Mesothelial cell of epicardium (in vitro differentiated cells): ENCODE results near the gene GULP1. TPM values are rescaled to one million over a fixed set of nuclear protein-coding genes. Genes with fewer than 3 reads are reported as not detected.

ENCODE experiments used
- DNase-seq, 2 experiments: peaks; one replicate each; pipeline ENCODE4 v3.0.0; 2021; ENCODE audit warnings: low spot score in 2 of 2; ENCODE audit not compliant: unreplicated experiment in 2 of 2
- H3K27ac Mint-ChIP-seq: 2 replicates; pipeline ENCODE4 v1.8.0; 2021; ENCODE audit warnings: mixed read lengths
- H3K27me3 Mint-ChIP-seq: 2 replicates; pipeline ENCODE4 v1.8.0; 2021; ENCODE audit warnings: low read depth, mixed read lengths
- H3K36me3 Mint-ChIP-seq: 2 replicates; pipeline ENCODE4 v1.8.0; 2021; ENCODE audit warnings: mixed read lengths
- H3K4me1 Mint-ChIP-seq: 2 replicates; pipeline ENCODE4 v1.8.0; 2021; ENCODE audit warnings: mixed read lengths
- H3K4me3 Mint-ChIP-seq: 2 replicates; pipeline ENCODE4 v1.8.0; 2021; ENCODE audit warnings: mild to moderate bottlenecking, moderate library complexity, mixed read lengths
- H3K9me3 Mint-ChIP-seq: 2 replicates; pipeline ENCODE4 v1.8.0; 2021; ENCODE audit warnings: mixed read lengths
- CTCF ChIP-seq: fragments of 200-600 bp; sonication (generic); IDR thresholded peaks from one replicate; pipeline ENCODE4 v1.5.0; 2021; ENCODE audit warnings: antibody characterized with exemption; ENCODE audit not compliant: unreplicated experiment
- total RNA-seq: library from RNA; stranded (reverse); gene quantifications from 3 replicates; pipeline ENCODE4 v1.2.1, GENCODE V29; 2021

The GULP1 gene
- total RNA-seq, 1 donor from 2014 or later: 58.5 TPM

- H3K9me3 Mint-ChIP-seq: no peaks in the 10 kb centered on the region
- no peaks in the 10 kb centered on the region for H3K27me3 Mint-ChIP-seq
- H3K4me3 Mint-ChIP-seq: no peak overlapping the region
- peak overlapping the region; percentile 17 for H3K27ac Mint-ChIP-seq
- TF ChIP-seq CTCF: no peak
- DNase-seq: no peak
- H3K36me3 Mint-ChIP-seq: peaks cover 6% of the 10 kb centered on the region
- H3K4me1 Mint-ChIP-seq: peaks cover 35% of the 10 kb centered on the region
Observed at GRCh38 chr2:188333751-188334524, 42.3 kb downstream of the GULP1 start.

DNA sequence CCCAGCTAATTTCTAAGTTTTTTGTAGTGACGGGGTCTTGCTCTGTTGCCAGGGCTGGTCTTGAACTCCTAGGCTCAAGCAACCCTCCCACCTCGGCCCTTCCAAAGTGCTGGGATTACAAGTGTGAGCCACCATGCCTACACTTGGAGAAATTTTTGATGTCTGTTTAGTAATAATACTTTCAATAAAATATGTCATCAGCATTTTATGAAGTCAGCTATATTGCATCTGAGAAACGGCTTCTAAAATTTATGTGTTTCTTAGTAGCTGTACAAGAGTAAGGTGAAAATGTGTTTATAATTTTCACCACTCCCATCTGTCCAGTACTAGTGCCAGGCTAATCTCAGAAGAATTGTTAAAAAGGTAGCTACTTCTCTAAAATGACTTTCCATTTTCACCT, 46.8 kb downstream of the GULP1 start:
- no peaks in the 10 kb centered on the region for H3K27me3 Mint-ChIP-seq
- DNase-seq: no peak
- no peak overlapping the region for H3K27ac Mint-ChIP-seq
- H3K36me3 Mint-ChIP-seq: peaks cover 10% of the 10 kb centered on the region
- no peak for TF ChIP-seq CTCF
- H3K4me3 Mint-ChIP-seq: no peak overlapping the region
- H3K4me1 Mint-ChIP-seq: peaks cover 21% of the 10 kb centered on the region
- peaks cover 5% of the 10 kb centered on the region for H3K9me3 Mint-ChIP-seq

DNA sequence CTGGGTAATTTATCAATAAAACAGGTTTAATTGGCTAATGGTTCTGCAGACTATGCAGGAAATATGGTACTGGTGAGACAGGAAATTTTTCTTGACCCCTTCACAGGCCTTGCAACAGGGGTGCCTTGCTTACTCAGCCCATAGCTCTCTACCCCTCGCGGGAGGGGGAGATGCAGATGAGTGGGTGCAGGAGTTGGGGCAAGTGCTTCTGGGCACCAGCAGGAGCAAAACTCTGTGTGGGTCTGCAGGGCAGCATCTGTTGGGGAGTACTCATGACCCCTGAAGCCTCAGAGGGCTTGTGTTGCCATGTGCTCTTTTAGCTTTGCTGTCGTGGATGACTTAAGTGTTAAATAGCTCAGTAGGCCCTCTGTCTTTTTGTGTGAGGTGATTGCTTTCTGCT, 48.6 kb downstream of the GULP1 start:
- H3K27me3 Mint-ChIP-seq: no peaks in the 10 kb centered on the region
- H3K27ac Mint-ChIP-seq: no peak overlapping the region
- peaks cover 5% of the 10 kb centered on the region for H3K9me3 Mint-ChIP-seq
- no peak overlapping the region for H3K4me3 Mint-ChIP-seq
- H3K36me3 Mint-ChIP-seq: peaks cover 10% of the 10 kb centered on the region
- peaks cover 19% of the 10 kb centered on the region for H3K4me1 Mint-ChIP-seq
- DNase-seq: no peak
- no peak for TF ChIP-seq CTCF

DNA sequence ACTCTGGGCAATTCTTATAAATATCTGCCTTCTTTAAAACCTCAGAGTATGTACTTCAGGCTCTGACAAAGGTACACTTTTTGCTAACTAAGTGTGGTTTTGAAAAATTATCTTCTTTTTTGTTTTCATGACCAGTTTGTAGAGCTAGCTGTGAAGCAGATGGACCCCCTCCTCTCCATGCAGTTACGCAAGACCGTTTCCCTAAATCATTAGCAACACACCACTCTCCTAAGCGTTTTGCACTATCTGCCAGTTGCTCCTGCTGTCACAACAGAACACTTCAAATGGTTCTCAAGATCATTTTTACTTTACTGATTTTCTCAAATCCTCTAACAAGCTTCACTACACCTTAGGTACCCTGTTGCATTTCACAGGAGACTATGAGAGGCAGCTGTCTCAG, 53.3 kb downstream of the GULP1 start:
- Mint-ChIP-seq H3K27me3 (no peaks in the 10 kb centered on the region), H3K36me3 (peaks cover 1% of the 10 kb centered on the region), H3K4me1 (peaks cover 28% of the 10 kb centered on the region), H3K9me3 (peaks cover 1% of the 10 kb centered on the region), H3K27ac (no peak overlapping the region), H3K4me3 (no peak overlapping the region)
- DNase-seq: no peak
- TF ChIP-seq CTCF: no peak

DNA sequence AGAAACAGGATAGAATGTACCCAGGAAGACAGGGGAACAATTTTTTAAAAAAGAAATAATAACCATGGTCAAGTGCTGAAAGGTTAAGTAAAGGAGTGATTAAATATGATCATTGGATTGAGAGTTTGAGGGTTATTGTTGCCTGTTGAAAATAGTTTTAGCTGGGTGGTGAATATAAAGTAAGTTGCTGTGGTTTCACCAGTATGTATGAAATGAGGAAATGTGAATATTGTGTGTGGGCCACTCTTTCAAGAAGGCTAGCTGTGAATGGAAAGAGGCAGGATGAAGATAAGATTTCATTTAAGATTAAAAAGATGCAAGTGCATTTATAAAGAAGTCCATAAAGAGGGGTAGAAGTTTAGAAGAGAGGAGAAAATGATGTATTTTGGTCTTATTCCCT, 53.8 kb downstream of the GULP1 start:
- DNase-seq: no peak
- Mint-ChIP-seq H3K27ac (no peak overlapping the region), H3K27me3 (no peaks in the 10 kb centered on the region), H3K4me1 (peaks cover 28% of the 10 kb centered on the region), H3K4me3 (no peak overlapping the region), H3K9me3 (no peaks in the 10 kb centered on the region), H3K36me3 (no peaks in the 10 kb centered on the region)
- TF ChIP-seq CTCF: no peak
